DOHH2 (cell line): ENCODE data around the gene VAT1.

Experiments used
- H3F3A ChIP-seq: fragments of 200-600 bp; sonication (generic), shearing (Covaris generic); 2 replicates; pipeline ENCODE4 v1.6.0; 2016; ENCODE audit warnings: antibody characterized with exemption, mild to moderate bottlenecking; ENCODE audit not compliant: control insufficient read depth, insufficient read depth
- H3K27ac ChIP-seq: fragments of 200-600 bp; sonication (generic); 2 replicates; pipeline ENCODE4 v1.5.1; 2014; ENCODE audit warnings: low read depth, mild to moderate bottlenecking, low read length, moderate library complexity
- H3K27me3 ChIP-seq: fragments of 200-600 bp; sonication (generic); 2 replicates; pipeline ENCODE4 v1.6.1; 2014; ENCODE audit warnings: mild to moderate bottlenecking, low read length, mixed read lengths; ENCODE audit not compliant: control insufficient read depth
- H3K36me3 ChIP-seq: fragments of 200-600 bp; sonication (generic); 2 replicates; pipeline ENCODE4 v1.6.1; 2014; ENCODE audit warnings: mild to moderate bottlenecking, low read length, moderate library complexity, mixed read lengths; ENCODE audit not compliant: control insufficient read depth
- H3K4me1 ChIP-seq: fragments of 200-600 bp; sonication (generic); 2 replicates; pipeline ENCODE4 v1.6.1; 2014; ENCODE audit warnings: mild to moderate bottlenecking, low read length, mixed read lengths; ENCODE audit not compliant: control insufficient read depth
- H3K4me2 ChIP-seq: fragments of 200-600 bp; sonication (generic); 2 replicates; pipeline ENCODE4 v1.6.0; 2014; ENCODE audit warnings: mild to moderate bottlenecking, low read length, moderate library complexity
- H3K4me3 ChIP-seq: fragments of 200-600 bp; sonication (generic); 2 replicates; pipeline ENCODE4 v1.5.1; 2014; ENCODE audit warnings: mild to moderate bottlenecking, low read length, mixed read lengths
- H3K79me2 ChIP-seq: fragments of 200-600 bp; sonication (generic); 2 replicates; pipeline ENCODE4 v1.6.1; 2014; ENCODE audit warnings: mild to moderate bottlenecking, low read length, mixed read lengths; ENCODE audit not compliant: control insufficient read depth
- H3K9me2 ChIP-seq: fragments of 200-600 bp; sonication (generic); replicated peaks from 2 replicates; pipeline ENCODE4 v1.6.1; 2014; ENCODE audit warnings: mild to moderate bottlenecking, low read length, mixed read lengths; ENCODE audit not compliant: control insufficient read depth
- H3K9me3 ChIP-seq: fragments of 200-600 bp; sonication (generic); 2 replicates; pipeline ENCODE4 v1.6.1; 2014; ENCODE audit warnings: antibody characterized with exemption, low read length, mixed read lengths; ENCODE audit not compliant: control insufficient read depth, insufficient read depth
- H4K20me1 ChIP-seq: fragments of 200-600 bp; sonication (generic); 2 replicates; pipeline ENCODE4 v1.6.0; 2014; ENCODE audit warnings: low read depth, mild to moderate bottlenecking, antibody characterized with exemption, low read length, moderate library complexity; ENCODE audit not compliant: control insufficient read depth, insufficient read depth
- CTCF ChIP-seq: fragments of 200-600 bp; sonication (generic); IDR thresholded peaks from one replicate; pipeline ENCODE4 v1.5.1; 2014; ENCODE audit warnings: antibody characterized with exemption, mild to moderate bottlenecking, low read depth, low read length; ENCODE audit not compliant: poor library complexity, severe bottlenecking
- EZH2phosphoT487 ChIP-seq: fragments of 200-600 bp; sonication (generic); IDR thresholded peaks from 2 replicates; pipeline ENCODE4 v1.6.1; 2017; ENCODE audit warnings: borderline replicate concordance, mild to moderate bottlenecking, antibody characterized with exemption, low read length, moderate library complexity, mixed read lengths

Gene VAT1

GRCh38 chr17:43069368-43069898, 47.2 kb upstream of the VAT1 start:
- H3K4me2 ChIP-seq = no peak overlapping the region
- H4K20me1 ChIP-seq = no peaks in the 10 kb centered on the region
- H3K9me2 ChIP-seq = no peaks in the 10 kb centered on the region
- TF ChIP-seq EZH2phosphoT487 (no peak), CTCF (no peak)
- H3K27me3 ChIP-seq = no peaks in the 10 kb centered on the region
- no peaks in the 10 kb centered on the region for H3F3A ChIP-seq
- H3K4me3 ChIP-seq = no peak overlapping the region
- H3K9me3 ChIP-seq = no peaks in the 10 kb centered on the region
- no peaks in the 10 kb centered on the region for H3K79me2 ChIP-seq
- peaks cover 72% of the 10 kb centered on the region for H3K36me3 ChIP-seq
- no peaks in the 10 kb centered on the region for H3K4me1 ChIP-seq
- H3K27ac ChIP-seq = no peak overlapping the region

GRCh38 chr17:43068570-43069367, 46.6 kb upstream of the VAT1 start:
- TF ChIP-seq CTCF = no peak
- no peak for TF ChIP-seq EZH2phosphoT487
- H3K36me3 ChIP-seq = peaks cover 72% of the 10 kb centered on the region

GRCh38 chr17:43062984-43063638, 40.9 kb upstream of the VAT1 start:
- TF ChIP-seq CTCF = no peak
- TF ChIP-seq EZH2phosphoT487 = no peak
- H3K27ac ChIP-seq = no peak overlapping the region
- no peaks in the 10 kb centered on the region for H3K4me1 ChIP-seq
- H3K36me3 ChIP-seq = peaks cover 82% of the 10 kb centered on the region
- H3F3A ChIP-seq = no peaks in the 10 kb centered on the region
- H3K4me2 ChIP-seq = no peak overlapping the region
- H3K9me3 ChIP-seq = no peaks in the 10 kb centered on the region
- no peaks in the 10 kb centered on the region for H3K79me2 ChIP-seq
- H3K4me3 ChIP-seq = no peak overlapping the region
- no peaks in the 10 kb centered on the region for H3K27me3 ChIP-seq
- no peaks in the 10 kb centered on the region for H4K20me1 ChIP-seq
- H3K9me2 ChIP-seq = no peaks in the 10 kb centered on the region

More at GRCh38 chr17:43068570-43069367, 46.6 kb upstream of the VAT1 start:
- Histone ChIP-seq H3K9me2 (no peaks in the 10 kb centered on the region), H3K4me1 (no peaks in the 10 kb centered on the region), H3K4me3 (no peak overlapping the region), H3K27ac (no peak overlapping the region), H3K9me3 (no peaks in the 10 kb centered on the region), H3K79me2 (no peaks in the 10 kb centered on the region), H3F3A (no peaks in the 10 kb centered on the region), H4K20me1 (no peaks in the 10 kb centered on the region), H3K27me3 (no peaks in the 10 kb centered on the region), H3K4me2 (no peak overlapping the region)
